Astrocyte (in vitro differentiated cells and primary cell): Measurements from ENCODE around the gene ARID4A. TPM values are rescaled to one million over a fixed set of nuclear protein-coding genes. Genes with fewer than 3 reads are reported as not detected.

Source experiments
- DNase-seq: peaks from one replicate; pipeline ENCODE4 v3.0.0-alpha.2; 2010; ENCODE audit warnings: low read depth
- FAIRE-seq: peaks from 2 replicates; lab custom pipeline; 2011; peaks lifted over from hg19 to GRCh38; lab: Jason Lieb, UNC
- H2AFZ ChIP-seq: 2 replicates; pipeline ENCODE4 v1.6.0; 2012; ENCODE audit warnings: low read depth, low read length, inconsistent platforms
- H3K27ac ChIP-seq: 2 replicates; pipeline ENCODE4 v1.5.1; 2011; ENCODE audit warnings: low read depth, low read length, inconsistent platforms
- H3K27me3 ChIP-seq: 2 replicates; pipeline ENCODE4 v1.6.0; 2011; ENCODE audit warnings: low read length, inconsistent platforms; ENCODE audit not compliant: insufficient read depth
- H3K36me3 ChIP-seq: 2 replicates; pipeline ENCODE4 v1.5.1; 2011; ENCODE audit warnings: low read length, inconsistent platforms; ENCODE audit not compliant: insufficient read depth
- H3K4me1 ChIP-seq: 2 replicates; pipeline ENCODE4 v1.5.1; 2011; ENCODE audit warnings: low read length, inconsistent platforms; ENCODE audit not compliant: insufficient read depth
- H3K4me2 ChIP-seq: 2 replicates; pipeline ENCODE4 v1.6.0; 2012; ENCODE audit warnings: low read length, inconsistent platforms
- H3K4me3 ChIP-seq: 2 replicates; pipeline ENCODE4 v1.5.1; 2011; ENCODE audit warnings: low read depth, mild to moderate bottlenecking, low read length, inconsistent platforms; ENCODE audit not compliant: insufficient read depth
- H3K79me2 ChIP-seq: 2 replicates; pipeline ENCODE4 v1.6.0; 2012; ENCODE audit warnings: mild to moderate bottlenecking, low read length, inconsistent platforms; ENCODE audit not compliant: insufficient read depth
- H3K9ac ChIP-seq: 2 replicates; pipeline ENCODE4 v1.6.0; 2012; ENCODE audit warnings: mild to moderate bottlenecking, low read length, inconsistent platforms
- H3K9me3 ChIP-seq: 2 replicates; pipeline ENCODE4 v1.5.1; 2012; ENCODE audit warnings: low read depth, mild to moderate bottlenecking, low read length, inconsistent platforms; ENCODE audit not compliant: insufficient read depth
- H4K20me1 ChIP-seq: 2 replicates; pipeline ENCODE4 v1.6.0; 2012; ENCODE audit warnings: low read length, inconsistent platforms; ENCODE audit not compliant: insufficient read depth
- H3K27ac Mint-ChIP-seq: one replicate; pipeline ENCODE4 v1.8.0; 2021; ENCODE audit warnings: mild to moderate bottlenecking, mixed read lengths; ENCODE audit not compliant: unreplicated experiment
- H3K27me3 Mint-ChIP-seq: one replicate; pipeline ENCODE4 v1.8.0; 2021; ENCODE audit warnings: low read depth, mixed read lengths; ENCODE audit not compliant: unreplicated experiment
- H3K36me3 Mint-ChIP-seq: one replicate; pipeline ENCODE4 v1.8.0; 2021; ENCODE audit warnings: low read depth, mixed read lengths; ENCODE audit not compliant: unreplicated experiment
- H3K4me1 Mint-ChIP-seq: one replicate; pipeline ENCODE4 v1.8.0; 2021; ENCODE audit warnings: low read depth, mixed read lengths; ENCODE audit not compliant: unreplicated experiment
- H3K4me3 Mint-ChIP-seq: one replicate; pipeline ENCODE4 v1.8.0; 2021; ENCODE audit warnings: mild to moderate bottlenecking, moderate library complexity, mixed read lengths; ENCODE audit not compliant: unreplicated experiment
- H3K9me3 Mint-ChIP-seq: one replicate; pipeline ENCODE4 v1.8.0; 2021; ENCODE audit warnings: mild to moderate bottlenecking, mixed read lengths; ENCODE audit not compliant: unreplicated experiment
- CTCF ChIP-seq: IDR thresholded peaks from 2 replicates; pipeline ENCODE4 v1.5.1; 2011; ENCODE audit warnings: low read depth, mild to moderate bottlenecking, inconsistent platforms, low read length, moderate library complexity; ENCODE audit not compliant: insufficient read depth
- EZH2 ChIP-seq: IDR thresholded peaks from 2 replicates; pipeline ENCODE4 v1.6.1; 2012; ENCODE audit warnings: mild to moderate bottlenecking, low read length, inconsistent platforms; ENCODE audit not compliant: insufficient read depth
- total RNA-seq: library from RNA; stranded (reverse); gene quantifications from 2 replicates; pipeline ENCODE4 v1.2.1, GENCODE V29; 2021

The ARID4A gene
- total RNA-seq, 1 donor from 2014 or later, result 26.6 TPM

DNA sequence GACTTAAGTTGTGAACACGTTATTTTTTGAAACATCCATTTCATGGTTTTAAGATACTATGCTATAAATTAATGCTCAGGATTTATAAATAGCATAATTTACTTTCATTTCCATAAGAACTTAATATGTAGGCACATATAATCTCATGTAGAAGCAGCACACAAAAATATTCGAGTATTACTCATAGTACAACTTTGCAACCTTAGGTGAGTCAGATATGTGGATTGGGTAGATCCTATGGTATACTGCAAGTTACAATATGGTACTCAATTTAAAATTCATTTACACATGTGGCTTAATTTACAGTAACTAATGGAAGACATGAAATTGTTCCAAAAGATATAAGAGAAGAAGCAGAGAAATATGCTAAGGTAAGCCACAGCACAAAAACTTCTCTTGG is 27.7 kb upstream of the ARID4A start:
- Histone ChIP-seq H3K4me3 (no peak overlapping the region), H3K4me1 (no peaks in the 10 kb centered on the region), H3K9me3 (no peaks in the 10 kb centered on the region), H2AFZ (no peak overlapping the region), H3K9ac (no peak overlapping the region), H3K27me3 (no peaks in the 10 kb centered on the region), H3K27ac (no peak overlapping the region), H4K20me1 (peaks cover 48% of the 10 kb centered on the region), H3K4me2 (no peak overlapping the region), H3K79me2 (peaks cover 49% of the 10 kb centered on the region), H3K36me3 (peaks cover 57% of the 10 kb centered on the region)
- H3K27me3 Mint-ChIP-seq, result no peaks in the 10 kb centered on the region
- DNase-seq, result no peak
- H3K27ac Mint-ChIP-seq, result no peak overlapping the region
- no peaks in the 10 kb centered on the region for H3K9me3 Mint-ChIP-seq
- no peak overlapping the region for H3K4me3 Mint-ChIP-seq
- TF ChIP-seq CTCF (no peak), EZH2 (no peak)
- peaks cover under 1% of the 10 kb centered on the region for H3K4me1 Mint-ChIP-seq
- peak; percentile 86 for FAIRE-seq
- peaks cover 11% of the 10 kb centered on the region for H3K36me3 Mint-ChIP-seq

DNA sequence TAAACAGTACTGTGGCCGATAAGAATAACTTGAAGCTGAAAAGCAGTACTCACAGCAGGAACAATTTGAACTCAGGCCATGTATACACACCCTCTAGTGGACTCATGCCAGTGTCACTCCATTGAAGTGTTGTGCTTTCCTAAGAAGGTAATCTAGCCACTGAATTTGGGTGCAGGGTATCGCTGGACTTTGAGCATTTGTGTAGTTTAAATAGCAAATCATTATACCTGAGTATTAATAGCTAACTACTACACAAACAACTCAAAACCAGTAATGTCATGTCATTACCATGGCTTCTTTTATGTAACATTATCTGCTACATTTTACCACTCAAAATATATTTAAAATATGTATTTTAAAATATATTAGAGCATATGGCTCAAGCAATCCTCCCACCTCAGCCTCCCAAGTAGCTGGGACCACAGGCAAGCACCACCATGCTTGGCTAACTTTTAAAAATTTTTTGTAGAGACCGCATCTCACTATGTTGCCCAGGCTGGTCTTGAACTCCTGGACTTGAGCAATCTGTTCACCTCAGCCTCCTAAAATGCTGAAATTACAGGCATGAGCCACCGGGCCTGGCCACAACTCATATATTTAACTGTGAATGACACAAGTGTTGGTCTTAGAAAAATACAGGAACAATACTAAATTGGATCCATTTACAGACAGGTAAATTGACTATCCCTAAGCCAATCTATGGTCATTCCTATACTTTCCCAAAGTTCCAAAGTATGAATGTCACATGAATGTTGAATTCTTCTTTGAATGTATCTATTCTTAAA is 25.6 kb upstream of the ARID4A start:
- no peak for FAIRE-seq
- Histone ChIP-seq H3K4me2 (no peak overlapping the region), H3K9ac (no peak overlapping the region), H3K27me3 (no peaks in the 10 kb centered on the region), H3K4me1 (no peaks in the 10 kb centered on the region), H3K27ac (no peak overlapping the region), H4K20me1 (peaks cover 55% of the 10 kb centered on the region), H2AFZ (no peak overlapping the region), H3K79me2 (peaks cover 70% of the 10 kb centered on the region), H3K36me3 (peaks cover 45% of the 10 kb centered on the region), H3K9me3 (no peaks in the 10 kb centered on the region), H3K4me3 (no peak overlapping the region)
- Mint-ChIP-seq H3K4me1 (peaks cover 8% of the 10 kb centered on the region), H3K4me3 (no peak overlapping the region), H3K27ac (no peak overlapping the region), H3K36me3 (peaks cover 9% of the 10 kb centered on the region), H3K9me3 (no peaks in the 10 kb centered on the region), H3K27me3 (no peaks in the 10 kb centered on the region)
- peak; percentile 32 for DNase-seq
- TF ChIP-seq EZH2, result no peak
- peak; percentile 7 for TF ChIP-seq CTCF

DNA sequence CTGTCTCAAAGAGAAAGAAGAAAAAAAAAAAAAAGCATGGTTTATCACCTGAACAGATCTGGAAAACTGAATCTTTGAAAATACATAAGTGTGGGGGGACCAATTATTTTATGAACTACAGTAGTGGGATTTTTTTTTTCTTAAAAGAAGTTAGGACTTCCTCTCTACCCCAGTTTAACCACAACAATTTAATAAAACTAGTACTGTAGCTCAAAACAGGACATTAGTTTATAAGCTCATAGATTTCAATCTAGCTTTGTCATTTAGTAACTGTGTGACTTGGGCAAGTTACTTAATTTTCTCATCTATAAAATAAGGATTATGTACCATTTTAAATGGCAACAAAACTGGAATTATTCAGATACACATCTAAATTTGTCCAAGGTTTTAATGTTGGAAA is 23.5 kb upstream of the ARID4A start:
- peaks cover 45% of the 10 kb centered on the region for H4K20me1 ChIP-seq
- H3K27ac Mint-ChIP-seq, result no peak overlapping the region
- H3K4me2 ChIP-seq, result no peak overlapping the region

More for the DNA sequence above, 23.5 kb upstream of the ARID4A start:
- Histone ChIP-seq H2AFZ (no peak overlapping the region), H3K79me2 (peaks cover 80% of the 10 kb centered on the region), H3K27ac (no peak overlapping the region), H3K27me3 (no peaks in the 10 kb centered on the region), H3K4me3 (no peak overlapping the region), H3K36me3 (peaks cover 29% of the 10 kb centered on the region), H3K4me1 (no peaks in the 10 kb centered on the region), H3K9me3 (no peaks in the 10 kb centered on the region), H3K9ac (no peak overlapping the region)
- peaks cover 8% of the 10 kb centered on the region for H3K4me1 Mint-ChIP-seq
- FAIRE-seq (no peak), DNase-seq (no peak)
- no peaks in the 10 kb centered on the region for H3K27me3 Mint-ChIP-seq
- TF ChIP-seq EZH2, result no peak
- no peak for TF ChIP-seq CTCF
- H3K9me3 Mint-ChIP-seq, result no peaks in the 10 kb centered on the region
- H3K4me3 Mint-ChIP-seq, result peak overlapping the region; percentile 9
- H3K36me3 Mint-ChIP-seq, result peaks cover 4% of the 10 kb centered on the region
